ENCODE data around the gene PIM3.

PIM3 gene

DNA sequence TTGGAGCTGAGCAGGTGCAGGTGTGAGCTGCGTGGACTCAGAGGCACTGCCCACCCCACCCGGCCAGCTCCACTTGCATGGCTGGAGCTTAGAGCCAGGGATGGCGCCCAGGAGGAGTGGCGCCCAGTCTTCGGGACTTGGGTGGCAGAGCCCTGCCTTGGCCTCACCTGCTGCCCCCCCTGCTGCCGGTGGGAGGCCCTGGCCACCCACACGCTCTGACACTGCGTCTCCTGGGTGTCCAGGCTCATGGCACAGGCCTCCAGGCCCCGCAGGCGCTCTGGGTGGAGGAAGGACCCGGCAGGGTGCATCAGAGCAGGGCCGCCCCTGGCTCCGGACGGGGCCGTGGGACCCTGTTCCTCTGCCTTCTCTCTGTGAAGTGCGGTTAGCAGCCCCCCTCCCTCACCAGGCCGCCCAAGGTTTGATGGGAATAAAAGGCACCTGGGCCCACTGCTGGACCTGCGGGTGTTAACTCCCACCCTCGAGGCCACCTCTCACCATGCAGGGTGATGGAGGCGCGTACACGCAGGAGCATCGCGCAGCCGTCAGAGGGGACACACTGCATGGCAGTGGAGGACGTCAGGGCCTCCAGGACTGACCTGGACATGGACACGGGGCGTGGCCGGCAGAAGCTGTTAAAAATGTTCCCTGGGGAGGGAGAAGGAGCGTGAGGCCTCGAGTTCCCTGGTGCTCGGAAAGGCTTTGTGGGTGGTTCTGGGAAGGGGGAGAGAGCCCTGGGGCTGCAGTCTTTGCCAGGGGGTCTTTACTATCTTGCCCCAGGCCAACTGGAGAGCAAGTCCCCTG lies 40.2 kb downstream of the PIM3 start:
- DNase-seq (ENCODE audit: low read depth in 2 of 2): no peak

DNA sequence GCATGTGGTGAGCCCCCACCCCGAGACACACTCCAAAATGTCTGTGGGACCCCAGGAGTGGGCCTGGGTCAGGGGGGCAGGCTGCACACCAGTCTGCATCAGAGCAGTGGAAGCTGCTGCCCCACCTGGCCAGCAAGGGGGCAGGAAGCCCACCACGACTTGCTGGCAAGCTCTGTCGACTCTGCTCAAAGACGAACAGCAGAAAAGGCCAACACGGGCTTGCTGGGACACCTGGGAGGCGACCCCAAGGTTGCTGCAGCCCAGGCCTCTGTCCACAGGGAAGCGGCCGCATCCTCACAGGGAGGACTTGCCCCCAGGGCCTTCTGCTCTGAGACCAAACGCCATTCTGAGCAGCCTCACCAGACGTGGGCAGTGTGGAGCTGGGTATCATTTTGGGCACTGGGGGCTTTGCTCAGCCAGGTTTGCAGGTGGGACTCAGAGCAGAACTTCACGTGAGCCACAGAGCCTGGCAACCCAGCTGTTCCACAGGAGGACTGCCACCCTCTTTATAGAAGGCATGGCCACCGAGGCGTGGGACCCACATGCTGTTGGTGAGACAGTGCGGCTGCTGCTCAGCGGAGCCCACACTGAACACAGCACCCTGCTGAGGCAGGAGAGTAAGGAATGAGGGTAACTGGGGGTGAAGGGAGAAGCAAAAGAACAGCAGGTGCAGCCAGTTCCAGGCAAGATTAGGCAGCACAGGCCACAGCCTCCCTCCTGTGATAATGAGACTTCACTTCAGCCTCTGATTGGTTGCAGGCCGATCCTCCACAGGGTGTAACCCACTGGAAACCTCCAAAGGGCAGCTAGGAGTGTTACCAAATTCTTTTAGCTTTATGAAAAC lies 41.0 kb downstream of the PIM3 start:
- no peak for DNase-seq (ENCODE audit: low read depth in 2 of 2)

GRCh38 chr22:50002791-50003190 lies 42.2 kb downstream of the PIM3 start:
- DNase-seq (ENCODE audit: low read depth in 2 of 2): no peak

- DNase-seq (ENCODE audit: low read depth in 2 of 2): no peak
Observed at GRCh38 chr22:50004918-50005317, 44.3 kb downstream of the PIM3 start.

GRCh38 chr22:50007057-50007511 lies 46.5 kb downstream of the PIM3 start:
- DNase-seq (ENCODE audit: low read depth in 2 of 2): no peak

DNA sequence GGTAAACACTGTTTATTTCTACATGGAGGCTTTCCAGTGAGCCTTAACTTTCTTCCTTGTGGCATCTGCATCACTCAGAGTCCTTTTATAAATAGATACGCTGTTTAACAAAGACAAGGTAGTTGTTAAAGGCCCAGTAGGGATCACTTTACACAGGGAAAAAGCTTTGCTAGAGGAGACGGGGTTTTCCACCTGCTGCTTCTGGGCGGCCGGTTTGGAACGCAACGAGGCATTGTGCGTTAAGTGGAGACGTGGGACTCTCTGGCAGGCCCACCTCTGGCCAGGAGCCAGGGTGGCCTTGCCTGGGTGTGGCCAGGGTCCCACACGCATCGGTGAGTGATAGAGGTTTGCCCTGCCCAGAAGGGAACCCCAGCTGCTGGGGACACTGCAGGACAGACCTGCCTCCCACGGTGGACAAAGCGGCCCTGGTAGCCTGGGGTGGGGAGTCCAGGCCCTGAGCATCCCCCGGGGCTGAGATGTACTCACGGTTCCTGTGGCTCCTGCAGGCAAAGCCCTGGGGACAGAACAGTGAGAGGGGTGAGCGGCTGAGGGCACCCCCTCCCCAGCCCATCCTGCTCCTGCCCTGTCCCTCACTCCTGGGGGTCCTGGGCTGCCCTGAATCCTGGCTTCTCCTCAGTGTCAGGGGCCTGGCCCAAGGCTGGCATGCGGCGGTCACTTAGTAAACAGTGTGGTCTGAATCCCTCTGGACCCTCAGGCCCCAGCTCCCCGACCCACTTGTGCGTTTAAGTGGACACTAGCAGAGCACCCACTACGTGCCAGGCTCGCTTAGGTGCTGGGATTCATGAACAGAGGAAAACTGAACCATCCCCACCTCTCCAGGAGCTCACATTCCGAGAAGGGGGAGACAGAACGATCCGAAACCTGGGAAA lies 47.8 kb downstream of the PIM3 start:
- no peak for DNase-seq (ENCODE audit: low read depth in 2 of 2)

DNA sequence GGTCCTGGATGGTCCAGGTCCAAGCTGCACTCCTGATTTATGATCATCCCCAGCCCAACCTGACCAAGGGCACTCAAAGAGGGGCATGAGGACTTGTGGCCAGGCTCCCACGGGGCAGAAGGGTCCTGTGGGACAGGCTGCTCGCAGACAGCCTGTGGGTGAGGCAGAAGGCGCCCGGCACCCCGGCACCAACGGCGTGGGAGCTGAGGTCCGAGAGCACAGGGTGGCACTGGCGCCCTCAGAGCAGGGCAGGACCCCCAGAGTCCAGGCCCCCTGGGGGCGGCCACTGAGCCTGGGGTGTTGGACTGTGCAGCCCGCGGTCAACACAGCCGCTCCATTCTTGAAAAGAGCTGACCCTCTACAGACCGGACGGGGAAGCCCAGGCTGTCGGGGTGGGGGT lies 48.7 kb downstream of the PIM3 start:
- no peak for DNase-seq (ENCODE audit: low read depth in 2 of 2)

DNA sequence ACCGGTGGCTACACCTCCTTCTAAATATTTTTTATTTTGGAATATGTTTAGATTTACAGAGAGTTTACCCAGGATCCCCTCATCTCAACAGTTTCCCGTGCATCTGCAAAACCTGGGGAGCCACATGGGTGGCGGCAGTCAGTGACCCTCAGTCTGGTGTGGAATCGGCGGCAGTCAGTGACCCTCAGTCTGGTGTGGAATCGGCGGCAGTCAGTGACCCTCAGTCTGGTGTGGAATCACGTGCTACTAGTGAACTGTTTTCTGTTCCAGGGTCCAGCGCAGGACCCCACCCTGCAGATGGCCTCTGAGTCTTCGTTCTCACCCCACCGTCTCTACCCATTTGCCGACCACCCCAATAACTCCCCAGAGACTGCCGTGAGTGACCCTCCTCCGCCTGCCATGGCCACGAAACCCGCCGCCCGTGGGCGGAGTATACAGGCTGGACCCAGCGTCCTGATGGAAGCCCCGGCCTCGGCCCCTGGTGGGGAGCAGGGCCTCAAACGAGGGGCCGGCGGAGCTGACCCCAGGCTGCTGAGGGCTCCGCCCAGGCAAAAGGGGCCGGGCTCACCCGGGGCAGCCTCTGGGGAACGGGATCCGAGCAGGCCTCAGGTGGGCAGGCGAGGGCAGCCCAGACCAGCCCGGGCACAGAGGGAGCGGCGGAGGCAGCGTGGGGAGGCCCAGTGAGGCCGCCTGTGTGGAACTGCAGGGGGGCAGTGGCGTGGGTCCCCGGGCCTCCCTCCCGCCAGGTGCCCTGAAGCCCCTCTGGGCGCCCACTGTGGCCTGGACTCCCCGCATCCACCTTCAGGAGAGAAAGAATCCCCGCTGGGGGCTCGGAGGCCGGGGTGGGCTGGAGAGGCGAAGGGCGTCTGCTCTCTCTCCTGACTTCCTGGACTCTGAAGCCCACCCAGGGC lies 49.4 kb downstream of the PIM3 start:
- DNase-seq (ENCODE audit: low read depth in 2 of 2): no peak

GRCh38 chr22:50010676-50011446 lies 50.3 kb downstream of the PIM3 start:
- DNase-seq (ENCODE audit: low read depth in 2 of 2): peak in 1 of 2 donors; percentile 57

- no peak for DNase-seq (ENCODE audit: low read depth in 2 of 2)
Observed at GRCh38 chr22:50011447-50012210, 51.1 kb downstream of the PIM3 start.

DNA sequence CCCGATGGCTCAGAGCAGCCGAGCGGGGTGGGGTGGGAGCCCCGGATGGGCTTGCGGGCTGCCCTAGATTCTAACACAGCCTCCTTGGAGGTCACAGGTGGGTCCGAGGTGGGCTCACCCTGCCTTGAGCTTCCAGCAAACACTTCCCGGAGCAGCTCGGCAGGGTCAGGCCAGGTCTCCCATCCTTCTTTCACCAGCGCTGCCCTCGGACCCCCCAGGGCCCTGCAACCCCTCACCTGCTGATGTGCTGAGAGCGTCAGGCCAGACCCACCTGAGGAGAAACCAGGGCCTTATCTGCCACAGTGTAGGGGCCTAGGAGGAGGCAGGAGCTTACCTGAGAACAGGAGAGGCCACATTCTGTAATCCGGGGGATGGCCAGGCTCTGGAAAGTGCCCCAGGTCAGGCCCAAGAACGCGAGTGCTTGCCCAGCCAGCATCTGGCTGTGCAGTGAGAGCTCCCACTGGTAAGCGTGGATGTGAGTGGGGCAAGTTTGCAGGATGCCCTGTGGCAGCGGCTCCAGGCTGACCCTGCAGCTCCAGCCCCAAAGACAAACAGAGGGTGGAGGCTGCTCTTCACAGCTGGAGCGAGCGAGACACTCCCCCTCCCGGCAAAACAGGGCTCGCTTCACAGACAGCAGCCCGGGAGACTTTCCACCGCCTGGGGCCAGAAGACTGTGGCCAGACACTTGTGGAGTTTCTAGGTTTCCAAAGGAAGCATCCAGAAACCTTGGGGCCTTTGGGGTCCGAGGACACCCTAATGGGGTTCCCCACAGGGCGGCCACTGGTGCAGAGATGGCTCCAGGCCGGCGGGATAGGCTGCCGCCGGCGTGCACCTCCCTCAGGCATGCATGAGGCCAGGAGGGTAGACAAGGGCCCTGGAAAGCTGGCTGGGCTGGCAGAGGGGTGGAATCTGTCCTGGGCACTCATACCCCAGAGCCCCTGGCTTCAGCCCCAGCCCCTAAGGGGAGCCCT lies 51.9 kb downstream of the PIM3 start, which contains the start of gene IL17REL:
Gene IL17REL, minus strand, starts transcription at position 555 of the 971 bp plus-strand sequence. Its CDS starts 119 bp downstream, at position 436.
- no peak for DNase-seq (ENCODE audit: low read depth in 2 of 2)
